ENCODE results near the gene ZDHHC18.

DNA sequence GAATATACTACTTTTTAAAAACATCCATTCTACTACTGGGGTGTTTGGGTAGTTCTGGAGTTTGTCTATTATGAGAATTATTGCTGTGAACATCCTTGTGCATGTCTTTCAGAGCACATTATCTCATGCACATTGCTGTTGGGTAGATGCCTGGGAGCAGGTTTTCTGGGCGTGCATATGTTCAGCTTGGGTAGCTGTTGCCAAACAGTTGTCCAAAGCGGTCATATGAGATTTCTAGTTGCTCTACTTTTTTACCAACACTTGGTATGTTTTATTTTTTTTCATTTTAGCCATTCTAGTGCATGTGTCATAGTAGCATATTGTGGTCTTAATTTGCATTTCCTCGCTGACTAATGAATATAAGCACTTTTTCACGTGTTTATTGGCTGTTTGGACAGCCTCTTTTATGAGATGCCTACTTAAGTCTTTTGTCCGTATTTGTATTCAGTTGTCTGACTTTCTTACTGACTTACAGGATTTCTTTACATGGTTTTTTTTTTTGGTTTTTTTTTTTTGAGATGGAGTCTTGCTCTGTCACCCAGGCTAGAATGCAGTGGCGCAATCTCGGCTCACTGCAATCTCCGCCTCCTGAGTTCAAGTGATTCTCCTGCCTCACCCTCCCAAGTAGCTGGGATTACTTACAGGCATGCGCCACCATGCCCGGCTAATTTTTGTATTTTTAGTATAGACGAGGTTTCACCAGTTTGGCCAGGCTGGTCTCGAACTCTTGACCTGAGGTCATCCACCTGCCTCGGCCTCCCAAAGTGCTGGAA lies 18.1 kb downstream of the ZDHHC18 start:
- no peak for TF ChIP-seq TAF1 (IDR thresholded peaks at IDR 0.05; ENCODE audit: low read depth)
- TF ChIP-seq YY1 (IDR thresholded peaks at IDR 0.05; ENCODE audit: low read depth): no peak
- TF ChIP-seq CREB1 (IDR thresholded peaks at IDR 0.05; ENCODE audit: low read depth): no peak
- no peak for TF ChIP-seq NFIC (IDR thresholded peaks at IDR 0.05)
- no peak for TF ChIP-seq TCF12 (IDR thresholded peaks at IDR 0.05; ENCODE audit: low read depth)
- TF ChIP-seq CEBPB (IDR thresholded peaks at IDR 0.05): no peak
- TF ChIP-seq, protein P1, sequence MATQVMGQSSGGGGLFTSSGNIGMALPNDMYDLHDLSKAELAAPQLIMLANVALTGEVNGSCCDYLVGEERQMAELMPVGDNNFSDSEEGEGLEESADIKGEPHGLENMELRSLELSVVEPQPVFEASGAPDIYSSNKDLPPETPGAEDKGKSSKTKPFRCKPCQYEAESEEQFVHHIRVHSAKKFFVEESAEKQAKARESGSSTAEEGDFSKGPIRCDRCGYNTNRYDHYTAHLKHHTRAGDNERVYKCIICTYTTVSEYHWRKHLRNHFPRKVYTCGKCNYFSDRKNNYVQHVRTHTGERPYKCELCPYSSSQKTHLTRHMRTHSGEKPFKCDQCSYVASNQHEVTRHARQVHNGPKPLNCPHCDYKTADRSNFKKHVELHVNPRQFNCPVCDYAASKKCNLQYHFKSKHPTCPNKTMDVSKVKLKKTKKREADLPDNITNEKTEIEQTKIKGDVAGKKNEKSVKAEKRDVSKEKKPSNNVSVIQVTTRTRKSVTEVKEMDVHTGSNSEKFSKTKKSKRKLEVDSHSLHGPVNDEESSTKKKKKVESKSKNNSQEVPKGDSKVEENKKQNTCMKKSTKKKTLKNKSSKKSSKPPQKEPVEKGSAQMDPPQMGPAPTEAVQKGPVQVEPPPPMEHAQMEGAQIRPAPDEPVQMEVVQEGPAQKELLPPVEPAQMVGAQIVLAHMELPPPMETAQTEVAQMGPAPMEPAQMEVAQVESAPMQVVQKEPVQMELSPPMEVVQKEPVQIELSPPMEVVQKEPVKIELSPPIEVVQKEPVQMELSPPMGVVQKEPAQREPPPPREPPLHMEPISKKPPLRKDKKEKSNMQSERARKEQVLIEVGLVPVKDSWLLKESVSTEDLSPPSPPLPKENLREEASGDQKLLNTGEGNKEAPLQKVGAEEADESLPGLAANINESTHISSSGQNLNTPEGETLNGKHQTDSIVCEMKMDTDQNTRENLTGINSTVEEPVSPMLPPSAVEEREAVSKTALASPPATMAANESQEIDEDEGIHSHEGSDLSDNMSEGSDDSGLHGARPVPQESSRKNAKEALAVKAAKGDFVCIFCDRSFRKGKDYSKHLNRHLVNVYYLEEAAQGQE (IDR thresholded peaks at IDR 0.05; ENCODE audit: low read depth): no peak
- no peak for TF ChIP-seq TEAD4 (IDR thresholded peaks at IDR 0.05)
- TF ChIP-seq EGR1 (IDR thresholded peaks at IDR 0.05): no peak
- TF ChIP-seq EP300 (IDR thresholded peaks at IDR 0.05; ENCODE audit: borderline replicate concordance): no peak
- TF ChIP-seq RAD21 (IDR thresholded peaks at IDR 0.05; ENCODE audit: low read depth): no peak
- TF ChIP-seq, protein P2, sequence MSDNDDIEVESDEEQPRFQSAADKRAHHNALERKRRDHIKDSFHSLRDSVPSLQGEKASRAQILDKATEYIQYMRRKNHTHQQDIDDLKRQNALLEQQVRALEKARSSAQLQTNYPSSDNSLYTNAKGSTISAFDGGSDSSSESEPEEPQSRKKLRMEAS (IDR thresholded peaks at IDR 0.05): no peak

Data from Ishikawa (cell line).